Measurements from ENCODE around the gene GRAMD1B. TPM values are rescaled to one million over a fixed set of nuclear protein-coding genes. Genes with fewer than 3 reads are reported as not detected.

GRAMD1B gene
- total RNA-seq, 1 experiment from 2014 or later: 82.1 TPM

DNA sequence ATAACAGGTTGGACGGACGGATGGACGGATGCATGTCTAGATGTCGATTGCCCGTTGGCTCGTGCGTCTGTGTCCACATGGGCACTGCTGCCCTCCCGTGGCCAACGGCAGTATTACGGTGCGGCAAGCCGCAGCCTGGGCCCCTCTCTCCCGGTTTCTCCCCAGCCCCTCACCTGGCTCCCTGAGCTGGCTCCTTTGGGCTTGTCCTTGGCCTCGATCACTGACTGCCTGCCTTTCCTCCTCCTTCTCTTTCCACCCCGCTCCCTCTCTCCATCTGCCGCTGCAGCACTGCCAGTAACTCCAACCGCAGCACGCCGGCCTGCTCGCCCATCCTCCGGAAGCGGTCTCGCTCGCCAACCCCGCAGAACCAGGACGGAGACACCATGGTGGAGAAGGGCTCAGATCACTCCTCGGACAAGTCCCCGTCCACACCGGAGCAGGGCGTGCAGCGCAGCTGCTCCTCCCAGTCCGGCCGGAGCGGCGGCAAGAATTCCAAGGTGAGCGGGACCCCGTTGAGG is 147.1 kb downstream of the GRAMD1B start:
- Histone ChIP-seq H3K27ac (ENCODE audit: low read length) (no peak overlapping the region), H3K4me3 (ENCODE audit: low read length) (no peak overlapping the region), H3K9me2 (replicated peaks; ENCODE audit: low read length) (no peaks in the 10 kb centered on the region), H3K4me2 (ENCODE audit: low read length) (no peak overlapping the region), H2AFZ (ENCODE audit: low read length) (no peak overlapping the region), H3K9me3 (ENCODE audit: low read length) (no peaks in the 10 kb centered on the region), H3F3A (ENCODE audit: low read length, unreplicated experiment) (no peaks in the 10 kb centered on the region), H3K36me3 (ENCODE audit: low read depth, low read length) (peaks cover 3% of the 10 kb centered on the region; the same call in 1 of the 2 replicates), H3K9ac (ENCODE audit: low read length) (no peak overlapping the region), H4K20me1 (ENCODE audit: low read length) (no peaks in the 10 kb centered on the region), H3K4me1 (ENCODE audit: insufficient read depth, low read length) (0 out of 2 replicates have a peak, but pooled peaks cover 3% of the 10 kb centered on the region), H3K27me3 (ENCODE audit: low read length) (no peaks in the 10 kb centered on the region), H3K79me2 (ENCODE audit: low read length) (no peaks in the 10 kb centered on the region)
- TF ChIP-seq EZH2phosphoT487 (IDR thresholded peaks at IDR 0.05; ENCODE audit: borderline replicate concordance, low read length): no peak
- TF ChIP-seq, protein P1, sequence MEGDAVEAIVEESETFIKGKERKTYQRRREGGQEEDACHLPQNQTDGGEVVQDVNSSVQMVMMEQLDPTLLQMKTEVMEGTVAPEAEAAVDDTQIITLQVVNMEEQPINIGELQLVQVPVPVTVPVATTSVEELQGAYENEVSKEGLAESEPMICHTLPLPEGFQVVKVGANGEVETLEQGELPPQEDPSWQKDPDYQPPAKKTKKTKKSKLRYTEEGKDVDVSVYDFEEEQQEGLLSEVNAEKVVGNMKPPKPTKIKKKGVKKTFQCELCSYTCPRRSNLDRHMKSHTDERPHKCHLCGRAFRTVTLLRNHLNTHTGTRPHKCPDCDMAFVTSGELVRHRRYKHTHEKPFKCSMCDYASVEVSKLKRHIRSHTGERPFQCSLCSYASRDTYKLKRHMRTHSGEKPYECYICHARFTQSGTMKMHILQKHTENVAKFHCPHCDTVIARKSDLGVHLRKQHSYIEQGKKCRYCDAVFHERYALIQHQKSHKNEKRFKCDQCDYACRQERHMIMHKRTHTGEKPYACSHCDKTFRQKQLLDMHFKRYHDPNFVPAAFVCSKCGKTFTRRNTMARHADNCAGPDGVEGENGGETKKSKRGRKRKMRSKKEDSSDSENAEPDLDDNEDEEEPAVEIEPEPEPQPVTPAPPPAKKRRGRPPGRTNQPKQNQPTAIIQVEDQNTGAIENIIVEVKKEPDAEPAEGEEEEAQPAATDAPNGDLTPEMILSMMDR (conservative IDR thresholded peaks at IDR 0.05; ENCODE audit: low read depth, low read length): peak; percentile 93
- TF ChIP-seq EZH2 (IDR thresholded peaks at IDR 0.05; ENCODE audit: low read length, unreplicated experiment): no peak
- intact Hi-C loops (cut with micrococcal nuclease): loop anchor here (1.0 kb wide), 1 partner anchor 66 kb away; no protein-coding TSS in a partner anchor
- DNase-seq (peak; percentile 77), ATAC-seq (peak; percentile 29)
- BruUV-seq (replicated peaks): no TSS peak
- ChIA-PET CTCF (interaction anchor here (1.0 to 1.2 kb wide), 2 partner anchors 14 to 73 kb away, joined by 3 to 4 read pairs; no protein-coding TSS in a partner anchor), POLR2A (ENCODE audit: unreplicated experiment) (no interaction called here)

DNA sequence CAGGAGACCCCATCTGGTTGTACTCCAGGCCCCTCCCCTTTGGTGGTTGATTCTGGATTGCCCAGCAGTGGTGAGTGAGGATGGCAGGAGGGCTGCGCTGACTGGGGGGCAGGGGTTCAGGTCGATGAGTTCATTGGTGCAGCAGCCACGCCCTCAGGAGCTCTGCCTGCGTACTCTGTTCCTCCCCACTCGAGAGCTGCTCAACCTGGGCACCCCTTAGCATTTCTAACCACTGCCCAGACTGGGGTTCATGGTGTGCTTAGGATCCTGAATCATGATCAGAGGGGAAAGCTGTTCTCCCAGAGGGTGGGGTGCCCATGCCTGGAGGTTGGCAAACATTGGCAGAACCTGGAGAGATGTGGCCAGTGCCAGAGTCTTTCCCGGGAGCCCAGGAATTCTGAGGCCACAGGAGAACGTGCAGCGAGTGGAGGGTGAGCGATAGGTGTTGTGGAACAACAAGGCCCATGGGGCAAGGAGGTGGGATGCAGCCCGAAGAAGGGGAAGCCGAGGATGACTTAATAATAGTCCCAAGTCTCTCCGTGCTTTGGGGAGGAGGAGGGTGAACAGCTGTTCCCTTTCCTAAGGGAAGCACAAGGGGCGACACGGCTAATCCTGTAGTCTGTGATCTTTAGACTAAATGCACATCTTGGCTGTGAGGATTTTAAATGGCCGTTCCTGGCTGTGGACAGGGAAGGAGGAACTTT is 148.9 kb downstream of the GRAMD1B start:
- Histone ChIP-seq H3F3A (ENCODE audit: low read length, unreplicated experiment) (no peaks in the 10 kb centered on the region), H3K36me3 (ENCODE audit: low read depth, low read length) (peaks cover 3% of the 10 kb centered on the region; the same call in 1 of the 2 replicates), H3K9me3 (ENCODE audit: low read length) (no peaks in the 10 kb centered on the region), H3K9me2 (replicated peaks; ENCODE audit: low read length) (no peaks in the 10 kb centered on the region), H3K27ac (ENCODE audit: low read length) (no peak overlapping the region), H3K79me2 (ENCODE audit: low read length) (no peaks in the 10 kb centered on the region), H3K9ac (ENCODE audit: low read length) (no peak overlapping the region), H2AFZ (ENCODE audit: low read length) (no peak overlapping the region), H3K4me2 (ENCODE audit: low read length) (no peak overlapping the region), H3K4me1 (ENCODE audit: insufficient read depth, low read length) (0 out of 2 replicates have a peak, but pooled peaks cover 3% of the 10 kb centered on the region), H3K4me3 (ENCODE audit: low read length) (no peak overlapping the region), H4K20me1 (ENCODE audit: low read length) (no peaks in the 10 kb centered on the region), H3K27me3 (ENCODE audit: low read length) (no peaks in the 10 kb centered on the region)
- CTCF ChIA-PET: no interaction called here
- no peak for ATAC-seq
- no peak for TF ChIP-seq EZH2phosphoT487 (IDR thresholded peaks at IDR 0.05; ENCODE audit: borderline replicate concordance, low read length)
- TF ChIP-seq, protein P1 (conservative IDR thresholded peaks at IDR 0.05; ENCODE audit: low read depth, low read length): no peak
- TF ChIP-seq EZH2 (IDR thresholded peaks at IDR 0.05; ENCODE audit: low read length, unreplicated experiment): no peak
- no peak for DNase-seq
- intact Hi-C loops (cut with micrococcal nuclease): no loop called here
- no TSS peak for BruUV-seq (replicated peaks)
- POLR2A ChIA-PET (ENCODE audit: unreplicated experiment): no interaction called here

DNA sequence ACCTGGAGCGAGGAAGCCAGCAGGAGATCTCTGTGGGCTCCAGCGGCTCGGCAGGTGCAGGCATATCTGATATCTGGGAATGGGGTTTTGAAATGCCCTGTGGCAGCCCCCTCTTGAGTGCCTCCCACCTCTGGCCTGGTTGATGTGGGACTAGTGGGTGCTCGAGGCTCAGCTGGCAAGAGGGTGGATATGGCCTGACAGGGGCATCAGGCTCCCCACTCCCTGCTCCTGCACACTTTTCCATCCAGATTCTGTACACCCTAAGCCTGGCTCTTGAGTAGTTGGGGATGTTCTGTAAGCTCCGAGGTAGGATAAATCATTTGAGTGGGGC is 149.4 kb downstream of the GRAMD1B start:
- ChIA-PET CTCF (no interaction called here), POLR2A (ENCODE audit: unreplicated experiment) (no interaction called here)
- no peak overlapping the region for H3K4me2 ChIP-seq (ENCODE audit: low read length)
- no peaks in the 10 kb centered on the region for H3F3A ChIP-seq (ENCODE audit: low read length, unreplicated experiment)
- H3K79me2 ChIP-seq (ENCODE audit: low read length): no peaks in the 10 kb centered on the region
- no TSS peak for BruUV-seq (replicated peaks)
- no peak overlapping the region for H3K4me3 ChIP-seq (ENCODE audit: low read length)
- H3K9me2 ChIP-seq (replicated peaks; ENCODE audit: low read length): no peaks in the 10 kb centered on the region
- H3K27me3 ChIP-seq (ENCODE audit: low read length): no peaks in the 10 kb centered on the region
- H3K27ac ChIP-seq (ENCODE audit: low read length): no peak overlapping the region
- no peaks in the 10 kb centered on the region for H3K9me3 ChIP-seq (ENCODE audit: low read length)
- peaks cover 3% of the 10 kb centered on the region; the same call in 1 of the 2 replicates for H3K36me3 ChIP-seq (ENCODE audit: low read depth, low read length)
- H3K9ac ChIP-seq (ENCODE audit: low read length): no peak overlapping the region
- H4K20me1 ChIP-seq (ENCODE audit: low read length): no peaks in the 10 kb centered on the region
- no peak overlapping the region for H2AFZ ChIP-seq (ENCODE audit: low read length)
- intact Hi-C loops (cut with micrococcal nuclease): no loop called here
- TF ChIP-seq EZH2 (IDR thresholded peaks at IDR 0.05; ENCODE audit: low read length, unreplicated experiment): no peak
- TF ChIP-seq, protein P1 (conservative IDR thresholded peaks at IDR 0.05; ENCODE audit: low read depth, low read length): no peak
- TF ChIP-seq EZH2phosphoT487 (IDR thresholded peaks at IDR 0.05; ENCODE audit: borderline replicate concordance, low read length): no peak
- ATAC-seq: no peak
- H3K4me1 ChIP-seq (ENCODE audit: insufficient read depth, low read length): 0 out of 2 replicates have a peak, but pooled peaks cover 3% of the 10 kb centered on the region
- no peak for DNase-seq
